Liver (tissue), 9 donors: Measurements from ENCODE around the gene STRADA. TPM values are rescaled to one million over a fixed set of nuclear protein-coding genes. Genes with fewer than 3 reads are reported as not detected.

ENCODE experiments used
- DNase-seq: peaks from one replicate; pipeline ENCODE4 v3.0.0-alpha.2; 2017; ENCODE audit warnings: low spot score
- H3K27ac ChIP-seq, 2 donors: one replicate each; pipeline ENCODE4 v1.7.0; 2013; ENCODE audit warnings: inconsistent platforms in 2 of 2, low read length in 2 of 2, control low read depth in 1 of 2, low read depth in 1 of 2, mild to moderate bottlenecking in 1 of 2
- H3K27me3 ChIP-seq, 4 donors: one replicate each; pipeline versions ENCODE4 v1.6.1 to v1.7.0; 2013; ENCODE audit warnings: low read length in 3 of 4, inconsistent platforms in 1 of 4, mild to moderate bottlenecking in 1 of 4, moderate library complexity in 1 of 4; ENCODE audit not compliant: control insufficient read depth in 4 of 4, insufficient read depth in 4 of 4
- H3K36me3 ChIP-seq, 4 donors: one replicate each; pipeline versions ENCODE4 v1.6.1 to v1.7.0; 2013; ENCODE audit warnings: low read length in 3 of 4, mild to moderate bottlenecking in 3 of 4, low read depth in 1 of 4, moderate library complexity in 1 of 4; ENCODE audit not compliant: control insufficient read depth in 4 of 4, insufficient read depth in 3 of 4
- H3K4me1 ChIP-seq, 4 donors: one replicate each; pipeline versions ENCODE4 v1.6.1 to v1.7.0; 2013; ENCODE audit warnings: low read length in 3 of 4, mild to moderate bottlenecking in 3 of 4, moderate library complexity in 1 of 4; ENCODE audit not compliant: control insufficient read depth in 4 of 4, insufficient read depth in 4 of 4
- H3K4me3 ChIP-seq, 3 donors: one replicate each; pipeline versions ENCODE4 v1.6.1 to v1.7.0; 2013; ENCODE audit warnings: low read length in 3 of 3, control low read depth in 1 of 3, low read depth in 1 of 3, mild to moderate bottlenecking in 1 of 3
- H3K9ac ChIP-seq, 2 donors: one replicate each; pipeline ENCODE4 v1.7.0; 2013; ENCODE audit warnings: low read length in 2 of 2, mild to moderate bottlenecking in 2 of 2, moderate library complexity in 2 of 2, control low read depth in 1 of 2, low read depth in 1 of 2
- H3K9me3 ChIP-seq, 4 donors: one replicate each; pipeline versions ENCODE4 v1.6.1 to v1.7.0; 2013; ENCODE audit warnings: low read length in 3 of 4; ENCODE audit not compliant: control insufficient read depth in 4 of 4
- ATF3 ChIP-seq: IDR thresholded peaks from 2 replicates; pipeline ENCODE4 v1.6.1; 2016; ENCODE audit warnings: antibody characterized with exemption
- EGR1 ChIP-seq, 2 donors: IDR thresholded peaks; 2 replicates each; pipeline ENCODE4 v1.6.1; 2016 to 2018; ENCODE audit warnings: antibody characterized with exemption in 2 of 2, low read depth in 2 of 2
- FOXA1 ChIP-seq: IDR thresholded peaks from 2 replicates; pipeline ENCODE4 v1.6.1; 2016; ENCODE audit warnings: antibody characterized with exemption
- FOXA2 ChIP-seq: IDR thresholded peaks from 2 replicates; pipeline ENCODE4 v1.6.1; 2016; ENCODE audit warnings: antibody characterized with exemption
- GABPA ChIP-seq, 2 donors: IDR thresholded peaks in 1 of 2; conservative IDR thresholded peaks in 1 of 2; 2 replicates each; pipeline ENCODE4 v1.6.1; 2016; ENCODE audit warnings: antibody characterized with exemption in 2 of 2, mild to moderate bottlenecking in 1 of 2, moderate library complexity in 1 of 2
- HNF4A ChIP-seq, 2 donors: conservative IDR thresholded peaks; 2 replicates each; pipeline ENCODE4 v1.6.1; 2016; ENCODE audit warnings: antibody characterized with exemption in 2 of 2, mild to moderate bottlenecking in 2 of 2
- HNF4G ChIP-seq: IDR thresholded peaks from 2 replicates; pipeline ENCODE4 v1.6.1; 2016; ENCODE audit warnings: antibody characterized with exemption
- JUND ChIP-seq, 2 donors: IDR thresholded peaks; 2 replicates each; pipeline ENCODE4 v1.6.1; 2016; ENCODE audit warnings: antibody characterized with exemption in 2 of 2
- MAX ChIP-seq: IDR thresholded peaks from 2 replicates; pipeline ENCODE4 v1.6.1; 2016; ENCODE audit warnings: antibody characterized with exemption
- RAD21 ChIP-seq, 2 donors: IDR thresholded peaks; 2 replicates each; pipeline ENCODE4 v1.6.1; 2016; ENCODE audit warnings: antibody characterized with exemption in 2 of 2, mild to moderate bottlenecking in 2 of 2
- REST ChIP-seq: IDR thresholded peaks from 2 replicates; pipeline ENCODE4 v1.6.1; 2016; ENCODE audit warnings: antibody characterized with exemption, mild to moderate bottlenecking
- SP1 ChIP-seq: IDR thresholded peaks from 2 replicates; pipeline ENCODE4 v1.6.1; 2018; ENCODE audit warnings: antibody characterized with exemption, mild to moderate bottlenecking
- TAF1 ChIP-seq: conservative IDR thresholded peaks from 2 replicates; pipeline ENCODE4 v1.6.1; 2016; ENCODE audit warnings: antibody characterized with exemption, mild to moderate bottlenecking
- YY1 ChIP-seq: IDR thresholded peaks from 2 replicates; pipeline ENCODE4 v1.6.1; 2016; ENCODE audit warnings: antibody characterized with exemption, mild to moderate bottlenecking
- ZBTB33 ChIP-seq: IDR thresholded peaks from 2 replicates; pipeline ENCODE4 v1.6.1; 2016; ENCODE audit warnings: antibody characterized with exemption
- WGBS: extraction: QIAGEN DNeasy Blood & Tissue Kit; methylation state at CpG from one replicate; pipeline ENCODE4 v1.1.7; 2013; 5-methylcytosine and 5-hydroxymethylcytosine counted together
- polyA plus RNA-seq, 2 donors: library from polyadenylated mRNA; stranded (reverse) in 1 of 2; unstranded in 1 of 2; fragments of 200-250 nt in 1 of 2; fragments of >200 nt in 1 of 2; fragmentation: Nextera tagmentation in 1 of 2; extraction: Ambion mirVana in 1 of 2; gene quantifications; one replicate each; pipeline versions ENCODE4 v1.2.1 to v1.2.3, GENCODE V29; 2013 to 2015
- total RNA-seq, 2 donors: library from RNA; depleted of rRNA; stranded (reverse); fragments of >200 nt; gene quantifications; one replicate each; pipeline ENCODE4 v1.2.3, GENCODE V29; 2014
- donor health status: healthy.
- donor health status: healthy.
- donor health status: healthy.
- donor health status: healthy.
- donor health status: healthy.

STRADA gene
- total and polyA plus RNA-seq, 4 donors: 7.7 to 17.9 (median 8.2) TPM

- Histone ChIP-seq H3K4me1 (peaks cover 0 to 6% (median 5%) of the 10 kb centered on the region in 4 donors), H3K36me3 (peaks cover 9 to 54% (median 48%) of the 10 kb centered on the region in 4 donors), H3K27me3 (no peaks in the 10 kb centered on the region), H3K9me3 (no peaks in the 10 kb centered on the region), H3K4me3 (no peak overlapping the region), H3K27ac (no peak overlapping the region), H3K9ac (no peak overlapping the region)
- TF ChIP-seq MAX (no peak), EGR1 (IDR thresholded peaks at IDR 0.05; ENCODE audit: low read depth in 2 of 2) (no peak), JUND (IDR thresholded peaks at IDR 0.05) (no peak)
- no peak for DNase-seq
- whole genome bisulfite sequencing: 96% methylated on average over 3 of the region's 3 CpGs
Measured at GRCh38 chr17:63686138-63686685, 55.4 kb downstream of the STRADA start.

- no peak overlapping the region for H3K4me3 ChIP-seq
- no peaks in the 10 kb centered on the region for H3K9me3 ChIP-seq
- TF ChIP-seq YY1 (no peak), FOXA2 (no peak), ZBTB33 (no peak), HNF4G (no peak), MAX (no peak), REST (no peak), SP1 (no peak), TAF1 (no peak), GABPA (IDR thresholded peaks at IDR 0.05 in 1 of 2, conservative IDR thresholded peaks at IDR 0.05 in 1 of 2) (no peak), HNF4A (conservative IDR thresholded peaks at IDR 0.05) (no peak), RAD21 (IDR thresholded peaks at IDR 0.05) (no peak), ATF3 (no peak), EGR1 (IDR thresholded peaks at IDR 0.05; ENCODE audit: low read depth in 2 of 2) (no peak), FOXA1 (no peak)
- H3K9ac ChIP-seq: no peak overlapping the region
- peaks cover 4 to 11% (median 7%) of the 10 kb centered on the region in 4 donors for H3K4me1 ChIP-seq
- no peak overlapping the region for H3K27ac ChIP-seq
- WGBS: 96% methylated on average over 3 of the region's 3 CpGs
- DNase-seq: no peak
- peaks cover 8 to 48% (median 42%) of the 10 kb centered on the region in 4 donors for H3K36me3 ChIP-seq
- no peaks in the 10 kb centered on the region for H3K27me3 ChIP-seq
Measured at GRCh38 chr17:63685578-63685977, 56.0 kb downstream of the STRADA start.
